ENCODE measurements around the gene TSKS. TPM values are rescaled to one million over a fixed set of nuclear protein-coding genes. Genes with fewer than 3 reads are reported as not detected.

The TSKS gene
- polyA plus RNA-seq, 3 donors = 0.37 to 0.81 (median 0.51) TPM

DNA sequence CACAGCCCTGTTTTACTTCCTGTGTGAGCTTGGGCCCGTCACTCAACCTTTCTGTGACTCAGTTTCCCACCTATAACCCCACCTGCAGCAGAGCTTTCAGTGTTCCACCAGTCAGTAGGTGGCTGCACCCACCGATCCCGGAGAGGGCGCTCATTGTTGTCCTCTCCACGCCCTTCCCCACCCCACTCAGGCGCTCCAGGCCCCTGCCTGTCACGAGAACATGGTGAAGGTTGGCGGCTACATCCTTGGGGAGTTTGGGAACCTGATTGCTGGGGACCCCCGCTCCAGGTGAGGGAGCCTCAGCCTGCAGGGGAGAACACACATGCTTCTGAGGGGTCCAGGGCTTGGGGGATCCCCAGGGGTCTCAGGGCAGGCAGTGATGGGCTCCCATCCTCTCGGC, 37.7 kb upstream of the TSKS start:
- intact Hi-C loops (cut with micrococcal nuclease) = no loop called here
- H3K36me3 ChIP-seq (replicated peaks in 1 of 2; ENCODE audit: control insufficient read depth in 1 of 2, insufficient read depth in 2 of 2, low read length in 2 of 2) = peaks cover 87 to 98% of the 10 kb centered on the region in 2 donors
- no peaks in the 10 kb centered on the region for H3K4me1 ChIP-seq (ENCODE audit: control insufficient read depth in 1 of 2, insufficient read depth in 2 of 2, low read length in 2 of 2)
- H3K4me2 ChIP-seq (replicated peaks; ENCODE audit: extremely low read depth, low read length, poor library complexity, severe bottlenecking) = no peak overlapping the region
- H3K4me1 Mint-ChIP-seq = no peaks in the 10 kb centered on the region
- TF ChIP-seq, protein P1, sequence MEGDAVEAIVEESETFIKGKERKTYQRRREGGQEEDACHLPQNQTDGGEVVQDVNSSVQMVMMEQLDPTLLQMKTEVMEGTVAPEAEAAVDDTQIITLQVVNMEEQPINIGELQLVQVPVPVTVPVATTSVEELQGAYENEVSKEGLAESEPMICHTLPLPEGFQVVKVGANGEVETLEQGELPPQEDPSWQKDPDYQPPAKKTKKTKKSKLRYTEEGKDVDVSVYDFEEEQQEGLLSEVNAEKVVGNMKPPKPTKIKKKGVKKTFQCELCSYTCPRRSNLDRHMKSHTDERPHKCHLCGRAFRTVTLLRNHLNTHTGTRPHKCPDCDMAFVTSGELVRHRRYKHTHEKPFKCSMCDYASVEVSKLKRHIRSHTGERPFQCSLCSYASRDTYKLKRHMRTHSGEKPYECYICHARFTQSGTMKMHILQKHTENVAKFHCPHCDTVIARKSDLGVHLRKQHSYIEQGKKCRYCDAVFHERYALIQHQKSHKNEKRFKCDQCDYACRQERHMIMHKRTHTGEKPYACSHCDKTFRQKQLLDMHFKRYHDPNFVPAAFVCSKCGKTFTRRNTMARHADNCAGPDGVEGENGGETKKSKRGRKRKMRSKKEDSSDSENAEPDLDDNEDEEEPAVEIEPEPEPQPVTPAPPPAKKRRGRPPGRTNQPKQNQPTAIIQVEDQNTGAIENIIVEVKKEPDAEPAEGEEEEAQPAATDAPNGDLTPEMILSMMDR (IDR thresholded peaks at IDR 0.05) = no peak
- H3K27ac Mint-ChIP-seq = peak overlapping the region in 3 of 7 donors; percentile 26 to 69 (median 59)
- peaks cover 77% of the 10 kb centered on the region for H4K20me1 ChIP-seq (ENCODE audit: insufficient read depth, low read length)
- 89% methylated on average over 5 of the region's 10 CpGs for WGBS (ENCODE audit: insufficient coverage)
- H3K27me3 ChIP-seq (ENCODE audit: control insufficient read depth in 2 of 2, insufficient read depth in 2 of 2, low read length in 2 of 2) = no peaks in the 10 kb centered on the region
- H3K27me3 Mint-ChIP-seq (ENCODE audit: low read depth in 3 of 3) = peaks cover 0 to 2% (median 0%) of the 10 kb centered on the region in 3 donors
- H3K9me3 Mint-ChIP-seq = no peaks in the 10 kb centered on the region
- H3K4me3 ChIP-seq (replicated peaks in 1 of 3; ENCODE audit: low read depth in 2 of 3, low read length in 3 of 3) = no peak overlapping the region
- H3K27ac ChIP-seq (ENCODE audit: low read depth in 1 of 2, low read length in 2 of 2) = peak overlapping the region in 1 of 2 donors; percentile 20
- no peak overlapping the region for H2AFZ ChIP-seq (ENCODE audit: insufficient read depth, low read depth, low read length, poor library complexity, severe bottlenecking)
- H3K79me2 ChIP-seq (ENCODE audit: insufficient read depth, low read length) = no peaks in the 10 kb centered on the region
- H3K9me3 ChIP-seq (replicated peaks in 1 of 2; ENCODE audit: control insufficient read depth in 1 of 2, insufficient read depth in 1 of 2, low read length in 2 of 2) = no peaks in the 10 kb centered on the region
- H3K36me3 Mint-ChIP-seq = peaks cover 82 to 90% of the 10 kb centered on the region in 2 donors
- H3K4me3 Mint-ChIP-seq = no peak overlapping the region
- DNase-seq = no peak
- no peak overlapping the region for H3K9ac ChIP-seq (ENCODE audit: insufficient read depth, low read length, poor library complexity, severe bottlenecking)

DNA sequence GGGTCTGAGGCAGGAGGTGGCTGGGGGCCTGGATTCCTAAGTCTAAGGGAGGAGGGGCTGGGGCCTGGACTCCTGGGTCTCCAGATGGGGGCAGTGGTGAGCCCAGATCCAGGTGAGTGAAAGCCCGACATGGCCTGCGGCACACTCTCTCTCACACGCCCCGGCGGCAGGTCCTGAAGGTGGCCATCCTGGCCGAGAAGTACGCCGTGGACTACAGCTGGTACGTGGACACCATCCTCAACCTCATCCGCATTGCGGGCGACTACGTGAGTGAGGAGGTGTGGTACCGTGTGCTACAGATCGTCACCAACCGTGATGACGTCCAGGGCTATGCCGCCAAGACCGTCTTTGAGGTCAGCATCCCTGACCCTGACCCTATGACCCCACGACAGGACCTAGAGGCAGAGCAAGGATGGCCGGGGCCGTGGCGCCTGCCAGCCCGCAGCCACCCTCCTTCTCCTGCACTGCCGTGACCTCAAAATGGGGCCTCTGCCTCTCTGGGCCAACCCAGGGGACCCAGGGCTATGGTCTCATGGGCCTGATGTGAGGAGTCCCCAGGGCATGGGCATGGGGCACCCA, 36.8 kb upstream of the TSKS start:
- WGBS (ENCODE audit: insufficient coverage) = 99% methylated on average over 25 of the region's 25 CpGs
- no peak overlapping the region for H3K4me3 Mint-ChIP-seq
- no peaks in the 10 kb centered on the region for H3K9me3 ChIP-seq (replicated peaks in 1 of 2; ENCODE audit: control insufficient read depth in 1 of 2, insufficient read depth in 1 of 2, low read length in 2 of 2)
- H2AFZ ChIP-seq (ENCODE audit: insufficient read depth, low read depth, low read length, poor library complexity, severe bottlenecking) = no peak overlapping the region
- no peaks in the 10 kb centered on the region for H3K4me1 ChIP-seq (ENCODE audit: control insufficient read depth in 1 of 2, insufficient read depth in 2 of 2, low read length in 2 of 2)
- no peaks in the 10 kb centered on the region for H3K79me2 ChIP-seq (ENCODE audit: insufficient read depth, low read length)
- no peak for DNase-seq
- H4K20me1 ChIP-seq (ENCODE audit: insufficient read depth, low read length) = peaks cover 82% of the 10 kb centered on the region
- intact Hi-C loops (cut with micrococcal nuclease) = no loop called here
- TF ChIP-seq, protein P1 (IDR thresholded peaks at IDR 0.05) = no peak
- no peak overlapping the region for H3K4me3 ChIP-seq (replicated peaks in 1 of 3; ENCODE audit: low read depth in 2 of 3, low read length in 3 of 3)
- peaks cover 0 to 2% (median 0%) of the 10 kb centered on the region in 3 donors for H3K27me3 Mint-ChIP-seq (ENCODE audit: low read depth in 3 of 3)
- H3K27me3 ChIP-seq (ENCODE audit: control insufficient read depth in 2 of 2, insufficient read depth in 2 of 2, low read length in 2 of 2) = no peaks in the 10 kb centered on the region
- no peaks in the 10 kb centered on the region for H3K9me3 Mint-ChIP-seq
- peaks cover 91 to 100% of the 10 kb centered on the region in 2 donors for H3K36me3 ChIP-seq (replicated peaks in 1 of 2; ENCODE audit: control insufficient read depth in 1 of 2, insufficient read depth in 2 of 2, low read length in 2 of 2)
- peak overlapping the region in 2 of 7 donors; percentile 30 to 38 for H3K27ac Mint-ChIP-seq
- peaks cover 91 to 95% of the 10 kb centered on the region in 2 donors for H3K36me3 Mint-ChIP-seq
- H3K4me2 ChIP-seq (replicated peaks; ENCODE audit: extremely low read depth, low read length, poor library complexity, severe bottlenecking) = no peak overlapping the region
- H3K4me1 Mint-ChIP-seq = no peaks in the 10 kb centered on the region
- no peak overlapping the region for H3K9ac ChIP-seq (ENCODE audit: insufficient read depth, low read length, poor library complexity, severe bottlenecking)
- H3K27ac ChIP-seq (ENCODE audit: low read depth in 1 of 2, low read length in 2 of 2) = no peak overlapping the region
